Hepatocyte (in vitro differentiated cells): ENCODE results near the gene CEBPG.

Experiments
- EZH2 ChIP-seq: fragments of 200-600 bp; sonication (generic); IDR thresholded peaks from 2 replicates; pipeline ENCODE4 v1.6.1; 2016; ENCODE audit warnings: antibody characterized with exemption, mild to moderate bottlenecking, borderline replicate concordance
- TF ChIP-seq, protein P1 (sequence below): fragments of 200-600 bp; sonication (generic); IDR thresholded peaks from 2 replicates; pipeline ENCODE4 v1.5.1; 2016; ENCODE audit warnings: antibody characterized with exemption, mild to moderate bottlenecking; ENCODE audit not compliant: poor library complexity

DNA sequence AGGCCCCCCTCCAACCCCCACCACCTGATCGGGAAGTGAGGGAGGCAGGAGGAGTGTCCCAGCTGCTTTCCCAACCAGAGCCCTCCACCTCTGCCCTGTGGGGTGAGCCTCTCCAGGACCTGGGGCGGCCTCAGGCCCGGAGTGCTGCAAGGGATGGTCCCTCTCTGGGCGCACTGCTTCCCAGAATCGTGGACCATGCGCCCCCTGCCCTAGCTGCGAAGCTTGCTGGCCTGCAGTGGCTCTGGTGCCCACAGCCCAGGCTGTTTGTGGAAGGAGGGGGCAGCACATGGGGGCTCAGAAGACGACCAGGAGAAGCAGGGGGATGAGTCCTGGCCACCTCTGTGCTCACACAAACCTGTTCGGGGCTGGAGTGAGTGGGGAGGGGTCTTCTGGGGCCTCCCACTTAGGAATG, 33.6 kb downstream of the CEBPG start:
- TF ChIP-seq, protein P1, sequence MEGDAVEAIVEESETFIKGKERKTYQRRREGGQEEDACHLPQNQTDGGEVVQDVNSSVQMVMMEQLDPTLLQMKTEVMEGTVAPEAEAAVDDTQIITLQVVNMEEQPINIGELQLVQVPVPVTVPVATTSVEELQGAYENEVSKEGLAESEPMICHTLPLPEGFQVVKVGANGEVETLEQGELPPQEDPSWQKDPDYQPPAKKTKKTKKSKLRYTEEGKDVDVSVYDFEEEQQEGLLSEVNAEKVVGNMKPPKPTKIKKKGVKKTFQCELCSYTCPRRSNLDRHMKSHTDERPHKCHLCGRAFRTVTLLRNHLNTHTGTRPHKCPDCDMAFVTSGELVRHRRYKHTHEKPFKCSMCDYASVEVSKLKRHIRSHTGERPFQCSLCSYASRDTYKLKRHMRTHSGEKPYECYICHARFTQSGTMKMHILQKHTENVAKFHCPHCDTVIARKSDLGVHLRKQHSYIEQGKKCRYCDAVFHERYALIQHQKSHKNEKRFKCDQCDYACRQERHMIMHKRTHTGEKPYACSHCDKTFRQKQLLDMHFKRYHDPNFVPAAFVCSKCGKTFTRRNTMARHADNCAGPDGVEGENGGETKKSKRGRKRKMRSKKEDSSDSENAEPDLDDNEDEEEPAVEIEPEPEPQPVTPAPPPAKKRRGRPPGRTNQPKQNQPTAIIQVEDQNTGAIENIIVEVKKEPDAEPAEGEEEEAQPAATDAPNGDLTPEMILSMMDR = no peak
- no peak for TF ChIP-seq EZH2
